WTC11 (cell line): ENCODE measurements around the gene RGS6. TPM values are rescaled to one million over a fixed set of nuclear protein-coding genes. Genes with fewer than 3 reads are reported as not detected.

ENCODE experiments used
- ATAC-seq: fragments of 200-7000 bp; cut with Tn5 transposase; 2 replicates; pipeline ENCODE4 v1.10.0; 2021; ENCODE audit warnings: mild to moderate bottlenecking, moderate library complexity
- CTCF ChIA-PET: fragments of 300-600 bp; sonication (Branson Sonifier 250); formaldehyde crosslinking; loops from one replicate; lab custom pipeline; 2021; ENCODE audit warnings: antibody characterized with exemption; lab: Charles Lee
- POLR2A ChIA-PET: fragments of 350-600 bp; sonication (Branson Sonifier 250); formaldehyde crosslinking; loops from one replicate; lab custom pipeline; 2021; ENCODE audit warnings: antibody characterized with exemption; lab: Charles Lee
- DNase-seq: peaks from one replicate; pipeline ENCODE4 v3.0.0; 2021; ENCODE audit warnings: low spot score
- H3K27ac Mint-ChIP-seq: 2 replicates; pipeline ENCODE4 v1.8.0; 2021; ENCODE audit warnings: mixed read lengths
- H3K27me3 Mint-ChIP-seq: 2 replicates; pipeline ENCODE4 v1.8.0; 2021; ENCODE audit warnings: low read depth, mild to moderate bottlenecking, moderate library complexity, mixed read lengths
- H3K36me3 Mint-ChIP-seq: 2 replicates; pipeline ENCODE4 v1.8.0; 2021; ENCODE audit warnings: mixed read lengths
- H3K4me1 Mint-ChIP-seq: 2 replicates; pipeline ENCODE4 v1.8.0; 2022; ENCODE audit warnings: mixed read lengths
- H3K4me3 Mint-ChIP-seq: 2 replicates; pipeline ENCODE4 v1.8.0; 2021; ENCODE audit warnings: mild to moderate bottlenecking, moderate library complexity, mixed read lengths
- H3K9me3 Mint-ChIP-seq: 2 replicates; pipeline ENCODE4 v1.8.0; 2021; ENCODE audit warnings: mixed read lengths
- FOXP4 ChIP-seq: sonication (generic); formaldehyde crosslinking; IDR thresholded peaks from 2 replicates; pipeline ENCODE4 v1.8.0; 2022; ENCODE audit warnings: mild to moderate bottlenecking, missing genetic modification reagents
- GRHL2 ChIP-seq: fragments of 250-450 bp; sonication (Bioruptor Pico); IDR thresholded peaks from 2 replicates; pipeline ENCODE4 v1.8.0; 2022; ENCODE audit warnings: mild to moderate bottlenecking, moderate library complexity; ENCODE audit not compliant: insufficient replicate concordance, severe bottlenecking
- MXD4 ChIP-seq: fragments of 250-450 bp; sonication (Bioruptor Pico); IDR thresholded peaks from 2 replicates; pipeline ENCODE4 v1.8.0; 2021; ENCODE audit warnings: mild to moderate bottlenecking, moderate library complexity, borderline replicate concordance
- SP1 ChIP-seq: sonication (generic); formaldehyde crosslinking; conservative IDR thresholded peaks from 2 replicates; pipeline ENCODE4 v1.8.1; 2022; ENCODE audit warnings: missing genetic modification reagents
- STAT6 ChIP-seq: sonication (generic); formaldehyde crosslinking; conservative IDR thresholded peaks from 2 replicates; pipeline ENCODE4 v1.8.1; 2023; ENCODE audit warnings: mild to moderate bottlenecking, low read depth, missing genetic modification reagents, moderate library complexity
- ZNF263 ChIP-seq: sonication (generic); formaldehyde crosslinking; IDR thresholded peaks from 2 replicates; pipeline ENCODE4 v1.8.1; 2022; ENCODE audit warnings: low read depth, mild to moderate bottlenecking, moderate library complexity, missing genetic modification reagents
- total RNA-seq: library from RNA; stranded (reverse); gene quantifications from 3 replicates; pipeline ENCODE4 v1.2.3, GENCODE V29; 2021
- TF ChIP-seq, protein P1 (sequence below): sonication (generic); formaldehyde crosslinking; IDR thresholded peaks from 2 replicates; pipeline ENCODE4 v1.8.1; 2022; ENCODE audit warnings: low read depth, mild to moderate bottlenecking, moderate library complexity, missing genetic modification reagents, borderline replicate concordance
- TF ChIP-seq, protein P2 (sequence below): sonication (generic); formaldehyde crosslinking; IDR thresholded peaks from 2 replicates; pipeline ENCODE4 v1.8.0; 2022; ENCODE audit warnings: mild to moderate bottlenecking, missing genetic modification reagents
- TF ChIP-seq, protein P3 (sequence below): sonication (generic); formaldehyde crosslinking; IDR thresholded peaks from 2 replicates; pipeline ENCODE4 v1.8.1; 2022; ENCODE audit warnings: mild to moderate bottlenecking, moderate library complexity, missing genetic modification reagents
- TF ChIP-seq, protein P4 (sequence below): sonication (generic); formaldehyde crosslinking; IDR thresholded peaks from 2 replicates; pipeline ENCODE4 v1.8.0; 2022; ENCODE audit warnings: missing genetic modification reagents

RGS6 gene
- total RNA-seq, 1 experiment from 2014 or later = 1.0 TPM

DNA sequence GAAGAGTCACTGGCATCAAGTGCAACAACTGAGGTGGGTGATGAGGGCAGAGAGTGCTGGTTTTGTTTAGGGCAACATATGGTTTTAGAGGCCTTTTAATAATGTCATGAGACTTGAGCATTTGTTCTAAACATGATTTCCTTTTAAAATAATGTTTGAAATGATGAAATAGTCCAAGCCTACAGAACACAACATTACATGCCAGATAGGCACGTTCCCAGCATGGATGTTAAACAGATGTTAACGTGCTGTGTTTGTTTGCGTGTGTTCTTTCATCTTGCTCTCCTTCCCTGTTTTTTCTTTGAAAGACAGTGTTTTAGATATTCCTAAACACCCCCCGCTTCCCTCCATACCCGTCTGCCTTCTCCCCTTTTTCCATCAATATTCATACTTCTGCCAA, 82.3 kb downstream of the RGS6 start:
- no peaks in the 10 kb centered on the region for H3K36me3 Mint-ChIP-seq
- CTCF ChIA-PET = no interaction called here
- ATAC-seq (no peak), DNase-seq (no peak)
- H3K9me3 Mint-ChIP-seq = peaks cover 22% of the 10 kb centered on the region
- TF ChIP-seq, protein P1, sequence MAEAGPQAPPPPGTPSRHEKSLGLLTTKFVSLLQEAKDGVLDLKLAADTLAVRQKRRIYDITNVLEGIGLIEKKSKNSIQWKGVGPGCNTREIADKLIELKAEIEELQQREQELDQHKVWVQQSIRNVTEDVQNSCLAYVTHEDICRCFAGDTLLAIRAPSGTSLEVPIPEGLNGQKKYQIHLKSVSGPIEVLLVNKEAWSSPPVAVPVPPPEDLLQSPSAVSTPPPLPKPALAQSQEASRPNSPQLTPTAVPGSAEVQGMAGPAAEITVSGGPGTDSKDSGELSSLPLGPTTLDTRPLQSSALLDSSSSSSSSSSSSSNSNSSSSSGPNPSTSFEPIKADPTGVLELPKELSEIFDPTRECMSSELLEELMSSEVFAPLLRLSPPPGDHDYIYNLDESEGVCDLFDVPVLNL (CRISPR knock-in tag) = no peak
- POLR2A ChIA-PET = no interaction called here
- no peak overlapping the region for H3K27ac Mint-ChIP-seq
- H3K4me3 Mint-ChIP-seq = no peak overlapping the region
- no peaks in the 10 kb centered on the region for H3K27me3 Mint-ChIP-seq
- no peaks in the 10 kb centered on the region for H3K4me1 Mint-ChIP-seq

GRCh38 chr14:72017290-72017689, 85.1 kb downstream of the RGS6 start:
- Mint-ChIP-seq H3K9me3 (peaks cover 28% of the 10 kb centered on the region), H3K27me3 (no peaks in the 10 kb centered on the region; the same call in 1 of the 2 replicates), H3K27ac (no peak overlapping the region), H3K4me3 (no peak overlapping the region), H3K36me3 (no peaks in the 10 kb centered on the region), H3K4me1 (no peaks in the 10 kb centered on the region)
- CTCF ChIA-PET = interaction anchor here (1.4 to 1.6 kb wide), 2 partner anchors 85 to 86 kb away, joined by 3 to 4 read pairs; partner anchors contain the start of gene RGS6
- TF ChIP-seq, protein P2, sequence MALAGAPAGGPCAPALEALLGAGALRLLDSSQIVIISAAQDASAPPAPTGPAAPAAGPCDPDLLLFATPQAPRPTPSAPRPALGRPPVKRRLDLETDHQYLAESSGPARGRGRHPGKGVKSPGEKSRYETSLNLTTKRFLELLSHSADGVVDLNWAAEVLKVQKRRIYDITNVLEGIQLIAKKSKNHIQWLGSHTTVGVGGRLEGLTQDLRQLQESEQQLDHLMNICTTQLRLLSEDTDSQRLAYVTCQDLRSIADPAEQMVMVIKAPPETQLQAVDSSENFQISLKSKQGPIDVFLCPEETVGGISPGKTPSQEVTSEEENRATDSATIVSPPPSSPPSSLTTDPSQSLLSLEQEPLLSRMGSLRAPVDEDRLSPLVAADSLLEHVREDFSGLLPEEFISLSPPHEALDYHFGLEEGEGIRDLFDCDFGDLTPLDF = no peak
- no peak for TF ChIP-seq FOXP4 (CRISPR knock-in tag)
- TF ChIP-seq, protein P3, sequence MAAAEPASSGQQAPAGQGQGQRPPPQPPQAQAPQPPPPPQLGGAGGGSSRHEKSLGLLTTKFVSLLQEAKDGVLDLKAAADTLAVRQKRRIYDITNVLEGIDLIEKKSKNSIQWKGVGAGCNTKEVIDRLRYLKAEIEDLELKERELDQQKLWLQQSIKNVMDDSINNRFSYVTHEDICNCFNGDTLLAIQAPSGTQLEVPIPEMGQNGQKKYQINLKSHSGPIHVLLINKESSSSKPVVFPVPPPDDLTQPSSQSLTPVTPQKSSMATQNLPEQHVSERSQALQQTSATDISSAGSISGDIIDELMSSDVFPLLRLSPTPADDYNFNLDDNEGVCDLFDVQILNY (CRISPR knock-in tag) = no peak
- TF ChIP-seq, protein P4, sequence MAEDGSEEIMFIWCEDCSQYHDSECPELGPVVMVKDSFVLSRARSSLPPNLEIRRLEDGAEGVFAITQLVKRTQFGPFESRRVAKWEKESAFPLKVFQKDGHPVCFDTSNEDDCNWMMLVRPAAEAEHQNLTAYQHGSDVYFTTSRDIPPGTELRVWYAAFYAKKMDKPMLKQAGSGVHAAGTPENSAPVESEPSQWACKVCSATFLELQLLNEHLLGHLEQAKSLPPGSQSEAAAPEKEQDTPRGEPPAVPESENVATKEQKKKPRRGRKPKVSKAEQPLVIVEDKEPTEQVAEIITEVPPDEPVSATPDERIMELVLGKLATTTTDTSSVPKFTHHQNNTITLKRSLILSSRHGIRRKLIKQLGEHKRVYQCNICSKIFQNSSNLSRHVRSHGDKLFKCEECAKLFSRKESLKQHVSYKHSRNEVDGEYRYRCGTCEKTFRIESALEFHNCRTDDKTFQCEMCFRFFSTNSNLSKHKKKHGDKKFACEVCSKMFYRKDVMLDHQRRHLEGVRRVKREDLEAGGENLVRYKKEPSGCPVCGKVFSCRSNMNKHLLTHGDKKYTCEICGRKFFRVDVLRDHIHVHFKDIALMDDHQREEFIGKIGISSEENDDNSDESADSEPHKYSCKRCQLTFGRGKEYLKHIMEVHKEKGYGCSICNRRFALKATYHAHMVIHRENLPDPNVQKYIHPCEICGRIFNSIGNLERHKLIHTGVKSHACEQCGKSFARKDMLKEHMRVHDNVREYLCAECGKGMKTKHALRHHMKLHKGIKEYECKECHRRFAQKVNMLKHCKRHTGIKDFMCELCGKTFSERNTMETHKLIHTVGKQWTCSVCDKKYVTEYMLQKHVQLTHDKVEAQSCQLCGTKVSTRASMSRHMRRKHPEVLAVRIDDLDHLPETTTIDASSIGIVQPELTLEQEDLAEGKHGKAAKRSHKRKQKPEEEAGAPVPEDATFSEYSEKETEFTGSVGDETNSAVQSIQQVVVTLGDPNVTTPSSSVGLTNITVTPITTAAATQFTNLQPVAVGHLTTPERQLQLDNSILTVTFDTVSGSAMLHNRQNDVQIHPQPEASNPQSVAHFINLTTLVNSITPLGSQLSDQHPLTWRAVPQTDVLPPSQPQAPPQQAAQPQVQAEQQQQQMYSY (CRISPR knock-in tag) = no peak
- TF ChIP-seq STAT6 (CRISPR knock-in tag) = no peak
- TF ChIP-seq MXD4 (CRISPR knock-in tag) = no peak
- TF ChIP-seq GRHL2 = no peak
- TF ChIP-seq ZNF263 = no peak
- TF ChIP-seq SP1 = no peak
- ATAC-seq = no peak
- no peak for DNase-seq
- POLR2A ChIA-PET = no interaction called here
